ENCODE measurements around the gene RIC8B.

Gene RIC8B

DNA sequence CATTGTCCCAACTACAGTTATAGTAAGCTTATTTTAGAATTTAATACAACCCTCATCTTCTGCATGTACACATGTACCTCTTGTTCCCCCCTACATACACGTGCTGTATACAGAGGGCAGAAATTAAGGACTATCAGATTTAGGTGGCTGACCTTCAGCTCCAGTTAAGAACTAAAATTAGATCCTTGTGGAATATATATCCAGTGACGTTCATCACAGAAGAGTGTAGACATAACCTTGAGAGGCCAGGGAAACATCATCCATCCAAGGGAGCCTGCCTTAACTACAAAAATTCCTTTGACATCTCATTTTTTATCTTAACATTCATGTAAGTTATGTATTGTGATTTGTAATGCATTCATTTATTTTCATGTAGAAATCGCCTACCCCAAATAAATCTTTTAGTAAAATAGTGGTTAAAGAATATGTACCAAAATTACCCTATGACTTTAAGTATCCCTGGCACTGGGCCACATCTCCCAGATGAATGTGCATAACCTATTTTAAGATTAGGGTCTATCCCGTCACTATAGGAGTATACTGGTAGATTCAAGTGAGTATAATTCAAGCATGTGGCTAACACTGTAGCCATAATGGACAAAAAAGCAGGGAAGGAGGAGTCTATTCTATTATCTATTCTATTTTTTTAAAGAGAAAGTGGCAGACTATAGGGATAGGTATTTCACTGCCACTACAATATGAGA, 27.5 kb downstream of the RIC8B start:
- no peak for DNase-seq

DNA sequence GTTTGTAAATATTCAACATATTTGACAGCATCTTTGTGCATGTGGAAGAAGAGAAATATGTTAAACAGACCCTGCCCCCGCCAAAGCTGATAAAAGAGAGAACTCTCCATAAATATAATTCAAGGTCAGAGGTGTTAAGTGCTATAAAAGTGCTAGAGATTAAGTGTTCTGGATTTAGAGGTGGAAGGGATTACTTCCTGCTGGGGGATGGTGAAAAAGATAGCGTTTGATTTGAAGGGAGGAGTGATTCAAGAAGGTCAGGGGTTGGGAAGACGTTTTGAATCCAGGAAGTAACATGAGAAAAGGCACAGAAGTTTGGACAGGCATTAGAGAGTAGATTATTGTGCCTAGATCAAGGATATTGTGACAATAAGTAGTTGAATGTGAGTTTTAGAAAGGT, 30.2 kb downstream of the RIC8B start:
- no peak for DNase-seq

DNA sequence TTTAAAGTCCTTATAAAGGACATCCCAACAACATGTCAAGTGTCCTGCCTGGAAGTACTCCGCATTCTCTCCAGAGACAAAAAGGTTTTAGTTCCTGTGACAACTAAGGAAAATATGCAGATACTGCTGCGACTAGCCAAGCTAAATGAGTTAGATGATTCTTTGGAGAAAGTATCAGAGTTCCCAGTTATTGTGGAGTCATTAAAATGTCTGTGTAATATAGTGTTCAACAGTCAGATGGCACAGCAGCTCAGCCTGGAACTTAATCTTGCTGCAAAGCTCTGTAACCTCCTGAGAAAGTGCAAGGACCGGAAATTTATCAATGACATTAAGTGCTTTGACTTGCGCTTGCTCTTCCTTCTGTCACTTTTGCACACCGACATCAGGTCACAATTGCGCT, 40.2 kb downstream of the RIC8B start:
- DNase-seq = no peak

DNA sequence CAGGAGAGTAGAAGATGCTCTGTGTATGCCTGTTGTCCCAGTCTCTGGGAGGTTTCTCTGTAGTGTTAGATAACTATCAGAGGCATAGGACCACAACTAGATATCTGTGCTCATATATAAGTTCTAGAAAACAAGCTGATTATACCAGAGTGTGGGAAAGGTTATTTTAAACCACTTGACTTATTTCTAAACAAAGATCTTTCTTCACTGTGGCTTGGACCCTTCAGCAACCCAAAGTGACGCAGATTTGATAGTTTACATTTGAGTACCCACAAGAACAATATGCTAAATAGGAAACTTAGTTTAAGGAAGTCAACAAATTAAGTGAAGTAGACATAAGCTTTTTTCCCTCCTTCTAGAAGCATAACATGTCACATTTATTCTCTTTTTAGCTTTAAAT, 41.3 kb downstream of the RIC8B start:
- DNase-seq = no peak

DNA sequence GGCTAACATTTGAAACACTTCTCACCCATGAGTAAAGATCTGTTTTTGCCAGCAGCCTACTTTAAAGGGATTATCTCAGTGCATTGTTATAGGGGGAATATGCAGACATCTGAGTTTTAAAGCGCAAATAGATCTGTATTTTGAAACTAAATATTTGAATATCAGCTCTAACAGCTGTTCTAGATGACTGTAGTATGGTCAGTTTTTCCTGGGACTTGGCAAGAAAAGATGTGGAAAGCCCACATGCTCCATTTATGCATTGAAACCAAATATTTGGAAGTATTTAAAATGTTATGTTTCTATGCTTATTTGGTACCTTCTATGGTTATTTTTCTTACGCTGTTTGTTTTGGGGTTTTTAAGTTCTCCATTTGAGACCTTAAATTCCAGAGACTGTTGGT, 41.7 kb downstream of the RIC8B start:
- DNase-seq = no peak

DNA sequence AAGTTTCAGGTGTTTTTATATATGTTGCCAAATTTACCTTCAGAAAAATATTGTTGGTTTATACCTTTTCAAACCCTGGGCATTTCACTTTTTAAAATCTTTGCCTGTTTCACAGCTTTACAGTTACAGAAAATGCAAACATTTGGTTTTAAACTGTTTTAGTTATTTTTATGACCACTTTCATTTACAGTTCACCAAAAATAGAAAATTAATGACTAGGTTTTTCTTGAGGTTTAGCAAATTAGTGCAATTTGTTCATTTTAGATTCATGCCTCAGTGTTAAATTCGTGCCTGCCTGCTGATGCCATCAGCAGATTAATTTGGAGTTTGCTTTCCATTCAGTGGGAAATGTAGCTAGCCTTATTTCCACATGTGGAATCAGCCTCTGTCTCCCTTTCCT, 45.5 kb downstream of the RIC8B start:
- no peak for DNase-seq

DNA sequence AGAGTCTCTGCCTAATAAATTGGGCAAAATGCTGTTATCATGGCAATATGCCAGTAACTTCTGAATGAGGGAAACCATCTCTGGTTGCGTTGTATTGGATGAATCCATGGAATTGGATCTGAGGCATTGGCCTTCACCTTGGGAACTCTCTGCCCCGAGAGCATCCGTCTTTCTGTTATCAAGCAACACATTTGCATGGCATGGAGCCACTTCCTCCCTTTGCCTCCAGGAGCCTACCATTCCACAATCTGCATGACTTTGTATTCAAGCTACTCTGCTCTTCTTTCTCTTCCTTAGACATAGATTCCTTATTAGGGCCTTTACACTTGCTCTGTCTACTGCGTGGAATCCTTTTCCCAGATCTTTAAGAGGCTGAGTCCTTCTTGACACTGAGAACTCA, 57.2 kb downstream of the RIC8B start:
- no peak for DNase-seq

DNA sequence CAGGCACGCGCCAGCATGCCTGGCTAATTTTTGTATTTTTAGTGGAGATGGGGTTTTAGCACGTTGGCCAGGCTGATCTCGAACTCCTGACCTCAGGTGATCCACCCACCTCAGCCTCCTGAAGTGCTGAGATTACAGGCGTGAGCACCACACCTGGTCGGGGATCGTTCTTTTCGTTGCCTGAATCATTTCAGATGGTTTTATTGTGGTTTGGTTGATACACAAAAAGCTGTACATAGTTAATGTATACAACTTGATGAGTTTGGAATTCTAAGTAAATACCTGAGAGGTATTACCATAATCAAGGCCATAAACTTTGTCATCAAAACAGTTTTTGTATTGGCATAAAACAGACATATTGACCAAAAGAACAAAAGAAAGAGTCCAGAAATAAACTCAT, 63.3 kb downstream of the RIC8B start:
- DNase-seq = no peak

DNA sequence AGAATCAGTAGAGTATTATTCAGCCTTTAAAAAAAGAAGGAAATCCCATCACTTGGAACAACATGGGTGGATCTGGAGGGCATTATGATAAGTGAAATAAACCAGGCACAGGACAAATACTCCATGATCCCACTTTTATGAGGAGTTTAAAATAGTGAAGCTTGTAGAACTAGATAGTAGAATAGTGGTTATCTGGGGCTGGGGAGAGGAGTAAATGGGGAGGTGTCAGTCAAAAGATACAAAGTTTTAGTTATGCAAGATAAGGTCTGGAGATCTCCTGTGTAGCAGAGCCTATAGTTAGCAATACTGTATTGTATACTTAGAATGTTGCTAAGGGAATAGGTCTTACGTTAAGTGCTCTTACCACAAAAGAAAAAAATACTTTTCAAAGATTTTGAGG, 64.9 kb downstream of the RIC8B start:
- no peak for DNase-seq

DNA sequence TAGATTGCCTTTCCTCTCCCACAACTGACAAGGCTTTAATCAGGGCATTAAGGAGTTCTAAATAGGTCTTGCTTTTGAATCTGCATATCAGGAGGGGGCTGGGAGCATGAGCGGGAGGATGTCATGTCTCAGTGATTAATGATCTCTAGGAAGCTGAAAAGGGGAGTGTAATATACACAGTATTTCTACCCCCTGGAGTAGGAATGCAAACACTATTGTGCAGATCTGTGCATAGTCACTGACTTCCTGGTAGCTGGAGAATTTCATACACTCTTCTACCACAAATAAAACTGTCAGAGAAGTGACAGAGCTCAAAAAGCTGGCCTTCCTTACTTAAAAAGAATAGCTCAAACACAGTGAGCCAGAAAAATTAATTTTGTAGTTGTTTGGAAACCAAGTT, 65.8 kb downstream of the RIC8B start:
- peak; percentile 52 for DNase-seq

DNA sequence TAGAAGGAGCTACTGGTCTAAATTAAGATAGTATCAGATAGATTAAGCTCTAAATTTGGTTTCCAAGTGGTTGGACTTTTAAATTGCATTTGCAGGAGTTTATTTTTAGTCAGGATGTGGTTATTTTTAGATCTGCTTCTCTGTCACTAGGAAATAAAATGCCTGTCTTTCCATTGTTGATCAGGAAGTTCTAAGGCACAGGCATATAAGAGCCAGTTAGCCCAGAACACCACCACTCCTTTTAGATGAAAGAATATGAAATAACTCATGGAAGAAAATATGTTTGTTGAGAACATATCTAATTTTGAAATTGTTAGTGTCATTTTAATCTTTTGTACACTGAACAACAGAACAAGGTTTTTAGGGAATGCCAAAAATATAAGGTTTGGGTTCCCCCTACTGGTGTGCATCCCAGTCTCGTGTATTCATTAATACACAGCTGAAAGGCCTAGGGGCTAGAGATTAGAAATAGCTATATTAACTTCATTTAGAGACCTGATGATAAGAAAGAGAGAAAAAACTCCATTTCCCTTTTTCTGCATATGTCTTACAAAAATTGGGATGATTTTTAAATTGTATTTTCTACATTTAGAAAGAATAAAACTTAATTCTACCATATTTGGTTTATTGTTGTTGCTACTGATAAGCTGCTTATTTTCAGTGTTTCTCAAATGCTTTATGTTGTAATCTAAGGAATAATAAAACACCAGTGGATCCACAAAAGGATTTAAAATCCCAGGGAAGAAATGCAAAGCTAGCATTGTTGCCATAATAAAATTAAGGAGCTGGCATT, 67.2 kb downstream of the RIC8B start:
- DNase-seq = no peak

DNA sequence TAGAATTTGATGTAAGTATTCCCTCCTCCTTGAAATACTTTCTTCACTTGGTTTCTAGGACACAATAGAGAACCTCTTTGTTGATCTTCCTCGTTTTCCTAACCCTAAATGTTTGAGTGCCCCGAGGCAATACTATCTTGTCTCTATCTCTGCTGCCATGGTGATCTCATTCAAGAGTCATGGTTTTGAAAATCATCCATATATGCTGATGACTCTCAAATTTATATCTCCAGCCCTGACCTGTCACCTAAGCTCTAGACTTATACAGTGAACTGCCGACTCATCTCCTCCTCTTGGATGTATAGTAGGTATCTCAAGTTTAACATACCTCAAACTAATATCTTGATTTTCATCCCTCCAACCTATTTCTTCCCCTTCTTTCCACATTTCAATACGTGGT, 71.4 kb downstream of the RIC8B start:
- no peak for DNase-seq

DNA sequence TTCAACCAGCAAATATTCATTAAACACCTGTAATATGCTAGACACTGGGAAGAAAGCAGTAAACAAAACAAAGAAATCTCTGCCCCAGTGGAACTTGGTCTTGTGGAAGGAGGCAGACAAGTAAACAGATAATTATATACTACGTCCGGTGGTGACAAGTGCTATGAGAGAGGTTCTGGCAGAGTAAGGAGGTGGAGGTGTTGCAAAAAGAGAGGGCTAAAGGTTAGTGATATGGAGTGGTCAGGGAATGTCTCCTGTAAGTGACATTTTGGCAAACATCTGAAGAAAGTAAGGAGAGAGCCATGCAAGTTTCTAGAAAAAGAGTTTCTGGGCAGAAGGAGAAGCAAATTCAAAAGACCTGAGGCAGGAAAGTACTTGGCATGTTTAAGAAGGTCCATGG, 73.4 kb downstream of the RIC8B start:
- no peak for DNase-seq

DNA sequence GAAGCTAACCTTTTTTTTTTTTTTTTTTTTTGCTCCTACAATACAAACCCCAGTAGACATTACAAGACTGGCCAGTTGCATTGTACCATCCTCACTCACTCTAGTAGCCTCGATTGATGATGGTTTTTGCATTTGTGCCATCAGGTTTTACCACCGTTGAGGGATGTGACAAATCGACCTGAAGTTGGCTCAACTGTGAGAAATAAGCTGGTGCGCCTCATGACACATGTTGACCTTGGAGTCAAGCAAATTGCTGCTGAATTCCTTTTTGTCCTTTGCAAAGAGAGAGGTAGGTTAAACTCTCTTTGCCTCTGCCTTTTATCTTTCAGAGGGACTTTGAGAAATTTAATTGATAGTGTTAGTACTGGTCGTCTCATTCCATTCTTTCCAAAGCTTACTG, 76.8 kb downstream of the RIC8B start:
- no peak for DNase-seq

DNA sequence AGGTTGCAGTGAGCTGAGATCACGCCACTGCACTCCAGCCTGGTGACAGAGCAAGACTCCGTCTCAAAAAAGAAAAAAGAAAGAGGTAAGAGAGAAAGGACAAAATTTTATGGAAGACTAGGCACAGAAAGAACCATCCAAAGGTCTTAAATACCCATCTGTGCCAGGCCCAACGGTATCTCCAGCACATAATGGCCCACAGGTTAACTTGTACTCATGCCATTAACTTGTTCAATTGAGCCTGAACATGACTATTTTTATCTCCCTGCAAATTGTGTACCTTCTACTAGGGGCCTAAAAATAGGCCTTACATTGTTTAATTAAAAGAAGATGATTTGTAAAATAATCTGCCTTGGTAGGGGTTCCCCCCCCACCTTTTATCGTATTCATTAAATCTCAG, 80.2 kb downstream of the RIC8B start:
- no peak for DNase-seq

DNA sequence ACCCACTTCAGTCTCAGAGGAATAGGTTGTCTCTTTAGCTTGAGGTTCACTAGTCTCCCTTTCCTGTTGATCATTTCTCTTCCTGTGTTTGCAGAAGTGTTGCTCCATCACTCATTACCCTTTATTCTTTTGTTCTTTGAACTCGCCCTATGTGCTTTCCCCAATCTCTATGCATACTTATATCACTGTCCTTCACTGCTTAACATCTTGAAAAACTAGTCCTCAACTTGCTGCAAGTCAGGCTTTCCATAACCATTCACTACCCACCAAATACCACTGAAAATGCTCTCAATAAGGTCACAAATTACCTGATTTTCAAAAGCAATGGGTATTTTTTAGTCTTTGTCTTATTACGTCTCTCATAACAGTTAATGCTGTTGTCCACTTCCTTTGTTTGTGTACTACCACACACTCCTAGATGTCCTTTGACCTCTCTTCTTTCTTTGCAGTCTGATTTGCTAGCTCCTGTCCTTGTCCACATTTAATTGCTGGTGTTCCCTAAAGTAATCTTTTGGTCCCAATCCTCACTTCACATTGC, 80.8 kb downstream of the RIC8B start:
- DNase-seq = no peak

DNA sequence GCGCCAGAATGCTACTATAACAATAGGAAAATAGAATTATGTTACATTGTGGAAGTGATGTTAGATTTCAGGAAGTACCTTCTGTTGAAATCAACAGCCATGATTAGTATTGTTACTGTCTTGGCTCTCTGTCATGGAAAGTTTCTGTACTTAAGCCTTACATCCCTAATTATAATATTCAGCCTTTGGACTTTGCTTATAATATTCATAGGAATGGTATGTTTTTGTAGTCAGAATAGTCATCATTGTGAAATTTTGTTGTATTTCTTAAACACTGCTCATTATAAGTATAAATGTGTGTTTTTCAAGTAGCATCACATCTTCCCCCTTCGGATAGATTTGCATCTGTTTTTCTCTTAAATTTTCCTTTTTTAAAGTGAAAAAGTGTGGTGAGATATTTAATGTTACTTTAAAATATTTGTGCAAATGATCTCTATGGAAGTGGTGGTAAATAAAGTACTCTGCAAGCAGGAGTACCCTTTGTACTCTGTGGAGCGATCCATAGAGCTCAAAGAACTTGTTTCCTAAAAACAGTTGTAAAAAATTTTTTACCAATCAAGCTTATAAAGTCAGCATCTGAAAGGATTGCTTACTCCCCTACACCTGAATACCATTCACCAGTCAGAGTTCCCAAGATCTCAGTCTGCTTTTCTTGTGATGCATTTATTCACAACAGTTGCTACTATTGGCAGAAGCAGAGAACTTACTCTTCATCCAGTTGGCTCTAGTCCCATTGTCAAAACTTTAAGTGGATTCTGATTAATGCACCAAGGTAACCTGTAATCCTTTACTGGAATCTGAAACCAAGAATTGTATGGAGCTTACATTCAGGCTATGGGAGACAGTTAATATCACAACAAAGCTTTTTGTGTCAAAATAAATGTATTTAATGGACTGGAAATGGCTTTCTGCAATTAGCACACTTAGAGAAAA, 87.8 kb downstream of the RIC8B start:
- no peak for DNase-seq

DNA sequence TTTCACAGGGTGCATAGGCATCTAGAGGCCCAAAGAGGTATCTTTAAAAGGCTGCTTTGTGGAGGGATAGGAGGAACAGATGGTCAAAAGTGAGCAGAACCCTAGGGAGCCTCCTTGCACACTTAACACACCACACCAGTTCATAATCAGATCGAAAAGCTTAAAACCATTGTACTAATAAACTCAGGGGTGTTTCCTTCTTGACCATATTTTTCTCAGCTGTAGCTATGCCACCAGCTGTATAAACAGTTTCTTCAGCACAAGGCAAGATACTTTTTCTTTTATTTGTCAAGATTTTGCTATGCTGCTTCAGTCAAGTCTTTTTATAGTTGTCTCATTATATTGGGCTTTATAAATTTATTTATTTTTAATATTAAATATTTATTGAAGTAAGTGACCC, 88.7 kb downstream of the RIC8B start:
- no peak for DNase-seq

DNA sequence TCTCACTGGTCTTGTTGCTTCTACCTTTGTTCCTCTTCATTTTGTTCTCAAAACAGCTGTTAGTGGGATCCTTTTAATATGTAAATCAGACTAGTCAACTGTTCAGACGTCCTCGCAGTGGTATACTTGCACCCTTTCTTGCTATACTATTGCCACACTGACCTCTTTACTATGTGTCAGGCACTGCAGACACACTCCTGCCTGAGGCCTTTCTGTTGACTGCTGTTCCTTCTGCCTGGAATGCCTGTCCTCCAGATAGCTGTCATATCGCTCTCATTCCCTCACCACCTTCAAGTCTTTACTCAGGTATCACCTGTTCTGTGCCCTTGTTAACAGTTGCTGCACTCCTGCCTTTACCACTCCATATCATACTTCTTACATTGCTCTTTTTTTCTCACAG, 91.2 kb downstream of the RIC8B start:
- DNase-seq = no peak

DNA sequence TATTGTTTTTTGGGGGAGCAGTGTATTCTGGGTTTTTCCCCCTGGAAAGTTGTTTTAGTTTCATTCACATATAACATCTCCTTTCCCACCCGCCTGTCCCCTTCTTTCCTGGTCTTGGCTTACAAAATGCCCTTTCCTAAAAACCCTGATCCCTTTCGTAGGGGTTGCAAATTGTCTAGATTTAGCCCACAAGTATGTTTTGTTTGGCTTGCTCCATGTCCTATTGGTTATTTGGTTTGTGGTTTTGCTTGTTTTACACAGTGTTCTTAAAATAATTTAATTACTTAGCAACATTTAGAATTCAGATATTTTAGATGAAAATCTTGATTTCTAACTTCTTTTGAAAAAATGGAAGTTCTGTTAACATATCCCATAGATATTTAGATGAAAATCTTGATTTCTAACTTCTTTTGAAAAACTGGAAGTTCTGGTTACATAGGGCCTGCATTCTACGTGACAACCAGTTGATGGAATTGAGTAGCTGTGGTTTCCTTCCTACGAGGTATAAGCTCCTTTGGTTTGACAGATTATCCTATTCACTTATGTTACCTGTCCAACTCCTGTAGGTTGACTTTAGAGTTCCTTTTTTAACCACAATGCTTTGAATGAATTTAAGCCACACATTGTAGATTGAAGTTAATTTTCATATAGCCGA, 92.1 kb downstream of the RIC8B start:
- no peak for DNase-seq

DNA sequence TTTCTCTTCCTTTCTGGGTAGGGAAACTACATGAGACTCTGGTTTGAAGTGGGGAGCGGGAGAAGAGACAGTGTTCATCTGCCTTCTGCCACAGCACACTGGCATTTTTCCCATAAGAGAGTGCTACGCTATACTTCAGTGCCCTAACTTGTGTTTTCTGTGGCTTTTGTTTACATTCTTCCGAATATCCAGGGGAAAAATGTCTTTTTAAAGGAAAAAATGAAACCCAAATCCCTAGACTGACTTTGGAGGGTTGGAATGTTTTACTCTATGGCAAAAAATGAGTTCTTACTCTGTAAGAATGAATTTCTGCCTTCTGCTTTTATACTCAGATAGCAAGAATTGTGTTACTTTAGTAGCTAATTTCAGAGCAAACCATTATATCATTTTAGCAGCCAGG, 93.2 kb downstream of the RIC8B start:
- DNase-seq = no peak

DNA sequence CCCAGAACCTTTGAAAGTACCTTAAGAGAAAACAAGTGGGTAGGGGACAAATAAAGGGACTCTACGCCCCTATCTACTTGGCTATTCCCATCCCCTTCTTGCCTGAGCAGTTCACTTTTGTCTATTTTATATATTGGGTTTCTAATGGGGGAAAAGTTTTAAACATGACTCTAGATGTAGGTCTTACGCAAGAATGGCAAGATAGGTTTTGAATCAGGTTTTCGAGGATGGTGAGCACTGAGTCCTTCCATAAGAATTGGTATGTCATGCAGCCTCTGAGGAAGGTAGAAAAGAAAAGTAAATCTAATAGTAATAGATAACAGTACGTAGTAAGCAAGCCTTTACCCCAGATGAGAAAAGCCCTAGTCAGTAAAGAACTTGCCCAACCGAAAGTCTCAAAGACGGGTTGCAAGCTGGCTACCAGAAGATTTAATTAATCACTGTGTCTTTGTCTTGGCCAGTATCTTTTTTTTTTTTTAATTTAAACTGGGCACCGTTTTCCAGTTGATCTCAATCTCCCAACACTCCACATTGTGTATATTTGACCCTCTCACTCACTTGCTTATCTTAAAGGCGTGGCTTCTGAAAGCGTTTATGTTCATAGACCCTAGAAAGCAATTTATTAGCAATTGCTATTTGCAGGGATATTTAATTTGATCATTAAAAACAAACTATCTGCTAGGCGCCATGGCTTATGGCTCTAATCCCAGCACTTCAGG, 94.7 kb downstream of the RIC8B start:
- no peak for DNase-seq

Measured in NCI-H510A (cell line).